Upper lobe of left lung (tissue), 6 donors: ENCODE results near the gene TWNK. TPM values are rescaled to one million over a fixed set of nuclear protein-coding genes. Genes with fewer than 3 reads are reported as not detected.

Experiments
- ATAC-seq, 2 donors: fragments of 200-7000 bp; cut with Tn5 transposase; one replicate each; pipeline ENCODE4 v1.9.1; 2022; ENCODE audit warnings: mild to moderate bottlenecking in 2 of 2, moderate library complexity in 2 of 2; ENCODE audit not compliant: low FRiP score in 2 of 2
- DNase-seq, 2 donors: peaks; one replicate each; pipeline ENCODE4 v3.0.0-alpha.2; 2019 to 2020
- H3K27ac ChIP-seq, 4 donors: fragments of 200-600 bp; sonication (generic); one replicate each; pipeline ENCODE4 v1.5.1; 2016 to 2019
- H3K27me3 ChIP-seq, 4 donors: fragments of 200-600 bp; sonication (generic); one replicate each; pipeline ENCODE4 v1.5.1; 2017 to 2019
- H3K36me3 ChIP-seq, 4 donors: fragments of 200-600 bp; sonication (generic); one replicate each; pipeline ENCODE4 v1.5.1; 2016 to 2019
- H3K4me1 ChIP-seq, 4 donors: fragments of 200-600 bp; sonication (generic); one replicate each; pipeline ENCODE4 v1.5.1; 2018 to 2019
- H3K4me3 ChIP-seq, 4 donors: fragments of 200-600 bp; sonication (generic); one replicate each; pipeline ENCODE4 v1.5.1; 2017 to 2019; ENCODE audit warnings: mild to moderate bottlenecking in 2 of 4, moderate library complexity in 1 of 4
- H3K9me3 ChIP-seq, 4 donors: fragments of 200-600 bp; sonication (generic); one replicate each; pipeline ENCODE4 v1.5.1; 2018 to 2019
- CTCF ChIP-seq, 6 experiments: fragments of 450-650 bp in 4 of 6; fragments of 200-600 bp in 2 of 6; sonication (generic) in 2 of 6; IDR thresholded peaks; one replicate each; pipeline ENCODE4 v1.5.1; 2016 to 2019; ENCODE audit warnings: antibody characterized with exemption in 6 of 6
- EP300 ChIP-seq, 4 donors: sonication (generic); formaldehyde crosslinking; IDR thresholded peaks; one replicate each; pipeline ENCODE4 v1.5.1; 2017; ENCODE audit warnings: antibody characterized with exemption in 4 of 4, control low read depth in 2 of 4
- POLR2A ChIP-seq, 4 donors: fragments of 450-650 bp; IDR thresholded peaks; one replicate each; pipeline ENCODE4 v1.5.1; 2016 to 2017; ENCODE audit warnings: antibody characterized with exemption in 4 of 4, mild to moderate bottlenecking in 2 of 4
- POLR2AphosphoS5 ChIP-seq, 2 donors: sonication (generic); formaldehyde crosslinking; IDR thresholded peaks; one replicate each; pipeline ENCODE4 v1.5.1; 2017; ENCODE audit warnings: antibody characterized with exemption in 2 of 2
- WGBS, 2 donors: methylation state at CpG; one replicate each; pipeline ENCODE4 v1.1.5; 2017 to 2018; 5-methylcytosine and 5-hydroxymethylcytosine counted together
- total RNA-seq, 6 donors: library from RNA; depleted of rRNA in 4 of 6; stranded (reverse); fragments of >200 nt in 4 of 6; gene quantifications; one replicate each; pipeline versions ENCODE4 v1.1.0 to v1.2.1, GENCODE V29; 2016 to 2021
- donor health status: DM: no; HTN: no; CAD: no; lungs with moderate emphysema.
- donor health status: DM: no; HTN: yes; CAD: no; lungs with severe emphysema.

Gene TWNK
- total RNA-seq, result 1 to 10 TPM; 2.6 to 9.1 (median 5.8) TPM

DNA sequence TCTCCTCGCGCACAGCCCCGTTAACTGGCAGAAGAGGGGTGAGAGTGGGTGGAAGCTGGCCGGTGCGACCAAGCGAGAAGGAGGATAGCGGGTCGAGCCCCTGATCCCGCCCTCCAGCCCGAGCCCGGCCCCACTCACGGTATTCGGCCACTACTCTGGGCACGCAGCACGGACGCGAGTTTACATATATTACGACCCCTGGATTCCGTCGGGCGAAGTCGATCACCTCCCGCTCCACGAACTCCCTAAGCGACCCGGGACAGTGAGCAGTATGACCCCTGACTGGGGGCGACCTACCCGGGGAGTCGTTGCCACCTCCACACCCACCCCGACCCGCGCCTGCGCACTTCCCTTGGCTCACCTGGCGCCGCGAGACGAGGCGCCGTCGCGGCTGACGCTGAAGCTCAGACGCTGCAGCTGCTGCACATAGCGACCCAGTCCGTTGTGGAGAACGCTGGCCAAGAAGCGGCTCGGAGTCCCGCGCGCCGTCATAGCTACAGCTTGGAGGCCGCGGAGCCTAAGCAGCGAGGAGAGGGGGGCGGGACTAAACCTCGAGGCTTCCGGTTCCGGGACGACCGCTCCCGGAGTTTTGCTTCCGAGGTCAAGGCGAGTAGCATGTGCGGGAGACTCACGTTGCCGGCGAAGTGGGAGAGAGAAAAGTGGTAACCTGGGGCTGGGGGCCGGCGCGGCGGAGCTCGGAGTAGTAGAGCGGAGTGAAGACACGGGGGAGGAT, at the start of gene TWNK, which contains the start of gene MRPL43:
Gene TWNK, plus strand, starts transcription at position 592 of the 733 bp plus-strand sequence. CDS start 668 bp downstream, outside the sequence.
Gene MRPL43, minus strand, starts transcription at position 546 of the 733 bp plus-strand sequence. Its CDS starts 54 bp downstream, at position 492.
- H3K36me3 ChIP-seq, result peaks cover 2 to 42% (median 30%) of the 10 kb centered on the region in 4 donors
- ATAC-seq (peak; percentile 87 to 94), DNase-seq (peak; percentile 86 to 91)
- no peaks in the 10 kb centered on the region for H3K9me3 ChIP-seq
- peak within 1 kb of the TSS; percentile 54 to 87 (median 80) for H3K27ac ChIP-seq
- H3K27me3 ChIP-seq, result no peaks in the 10 kb centered on the region
- peak within 1 kb of the TSS; percentile 95 to 99 (median 96) for H3K4me3 ChIP-seq
- TF ChIP-seq EP300 (IDR thresholded peaks at IDR 0.05), result no peak
- TF ChIP-seq POLR2AphosphoS5 (IDR thresholded peaks at IDR 0.05), result peak; percentile 69 to 74
- peak in 1 of 4 donors; percentile 78 for TF ChIP-seq POLR2A (IDR thresholded peaks at IDR 0.05)
- peak in 1 of 6 experiments; percentile 27 for TF ChIP-seq CTCF (IDR thresholded peaks at IDR 0.05)
- WGBS, 2 donors, result 1 to 2% methylated on average over 23 to 37 of the region's 75 CpGs
- peaks cover 19 to 32% (median 22%) of the 10 kb centered on the region in 4 donors for H3K4me1 ChIP-seq

GRCh38 chr10:100939763-100940344, 47.5 kb upstream of the TWNK start:
- no peaks in the 10 kb centered on the region for H3K4me1 ChIP-seq
- H3K27ac ChIP-seq, result no peak overlapping the region
- H3K9me3 ChIP-seq, result no peaks in the 10 kb centered on the region
- H3K27me3 ChIP-seq, result no peaks in the 10 kb centered on the region
- peaks cover 16 to 100% (median 68%) of the 10 kb centered on the region in 4 donors for H3K36me3 ChIP-seq
- no peak for DNase-seq
- H3K4me3 ChIP-seq, result no peak overlapping the region
- ATAC-seq, result no peak
- no peak for TF ChIP-seq EP300 (IDR thresholded peaks at IDR 0.05)
- no peak for TF ChIP-seq POLR2A (IDR thresholded peaks at IDR 0.05)
- TF ChIP-seq POLR2AphosphoS5 (IDR thresholded peaks at IDR 0.05), result no peak
- TF ChIP-seq CTCF (IDR thresholded peaks at IDR 0.05), result no peak

DNA sequence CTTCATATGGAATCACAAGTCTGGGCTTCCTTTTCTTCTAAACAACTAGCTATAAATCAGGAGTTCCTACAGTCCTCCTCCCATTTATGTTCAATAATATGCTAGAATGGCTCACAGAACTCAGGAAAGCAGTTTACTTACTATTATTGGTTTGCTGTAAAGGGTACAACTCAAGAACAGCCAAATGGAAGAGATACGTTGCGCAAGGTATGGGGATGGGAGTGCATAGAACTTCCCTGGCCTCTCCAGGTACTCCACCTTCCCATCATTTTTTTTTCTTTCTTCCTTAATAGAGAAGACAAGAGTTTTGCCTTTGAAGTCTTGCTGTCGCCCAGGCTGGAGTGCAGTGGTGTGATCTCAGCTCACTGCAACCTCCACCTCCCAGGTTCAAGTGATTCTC, 45.1 kb upstream of the TWNK start:
- no peak for DNase-seq

GRCh38 chr10:100943508-100943907, 43.8 kb upstream of the TWNK start:
- Histone ChIP-seq H3K4me1 (no peaks in the 10 kb centered on the region), H3K27ac (no peak overlapping the region), H3K36me3 (peaks cover 14 to 100% (median 73%) of the 10 kb centered on the region in 4 donors), H3K4me3 (no peak overlapping the region), H3K27me3 (no peaks in the 10 kb centered on the region), H3K9me3 (no peaks in the 10 kb centered on the region)
- no peak for ATAC-seq
- no peak for TF ChIP-seq CTCF (IDR thresholded peaks at IDR 0.05)
- no peak for TF ChIP-seq POLR2AphosphoS5 (IDR thresholded peaks at IDR 0.05)
- no peak for TF ChIP-seq EP300 (IDR thresholded peaks at IDR 0.05)
- no peak for TF ChIP-seq POLR2A (IDR thresholded peaks at IDR 0.05)
- no peak for DNase-seq

More for the DNA sequence above, 45.1 kb upstream of the TWNK start:
- peaks cover 19 to 100% (median 74%) of the 10 kb centered on the region in 4 donors for H3K36me3 ChIP-seq
- 98 to 100% methylated on average over 3 of the region's 3 CpGs for WGBS, 2 donors
- no peak overlapping the region for H3K27ac ChIP-seq
- no peaks in the 10 kb centered on the region for H3K4me1 ChIP-seq
- H3K4me3 ChIP-seq, result no peak overlapping the region
- no peaks in the 10 kb centered on the region for H3K27me3 ChIP-seq
- no peaks in the 10 kb centered on the region for H3K9me3 ChIP-seq
- ATAC-seq, result no peak
- no peak for TF ChIP-seq POLR2AphosphoS5 (IDR thresholded peaks at IDR 0.05)
- TF ChIP-seq CTCF (IDR thresholded peaks at IDR 0.05), result no peak
- TF ChIP-seq POLR2A (IDR thresholded peaks at IDR 0.05), result no peak
- no peak for TF ChIP-seq EP300 (IDR thresholded peaks at IDR 0.05)
